Hepatocyte (in vitro differentiated cells): ENCODE data around the gene ARHGDIB.
A peak's percentile ranks its signal among the peaks of the same experiment; 100 is the strongest.

Experiments used
- EZH2 ChIP-seq: fragments of 200-600 bp; sonication (generic); IDR thresholded peaks from 2 replicates; pipeline ENCODE4 v1.6.1; 2016; ENCODE audit warnings: antibody characterized with exemption, mild to moderate bottlenecking, borderline replicate concordance
- EZH2phosphoT487 ChIP-seq: fragments of 200-600 bp; sonication (generic); IDR thresholded peaks from one replicate; pipeline ENCODE4 v1.6.1; 2018; ENCODE audit warnings: antibody characterized with exemption, mild to moderate bottlenecking, low read depth, moderate library complexity; ENCODE audit not compliant: unreplicated experiment, severe bottlenecking
- TF ChIP-seq, protein P1 (sequence below): fragments of 200-600 bp; sonication (generic); IDR thresholded peaks from 2 replicates; pipeline ENCODE4 v1.5.1; 2016; ENCODE audit warnings: antibody characterized with exemption, mild to moderate bottlenecking; ENCODE audit not compliant: poor library complexity

DNA sequence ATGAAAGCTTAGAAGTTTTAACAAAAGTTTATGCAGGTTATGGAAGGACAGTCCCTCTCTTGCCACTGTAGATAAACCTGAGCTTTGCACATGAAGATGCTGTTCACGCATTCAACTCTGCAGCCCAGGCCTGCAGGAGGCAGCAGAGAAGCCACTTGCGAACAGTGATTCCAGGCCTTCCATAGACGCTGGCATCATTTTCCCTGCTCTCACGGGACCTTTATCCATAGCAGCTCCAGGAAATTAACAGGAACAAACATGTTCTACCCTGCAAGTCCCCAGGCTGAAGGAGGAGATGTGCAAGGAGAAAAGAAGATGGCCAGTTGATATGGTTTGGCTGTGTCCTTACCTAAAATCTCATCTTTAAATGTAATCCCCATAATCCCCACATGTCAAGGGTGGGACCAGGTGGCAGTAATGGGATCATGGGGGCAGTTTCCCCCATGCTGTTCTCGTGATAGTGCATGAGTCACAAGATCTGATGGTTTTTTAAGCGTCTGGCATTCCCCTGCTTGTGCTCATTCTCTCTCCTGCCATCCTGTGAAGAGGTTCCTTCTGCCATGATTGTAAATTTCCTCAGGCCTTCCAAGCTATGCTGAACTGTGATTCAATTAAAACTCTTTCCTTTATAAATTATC, 25.1 kb downstream of the ARHGDIB start:
- TF ChIP-seq, protein P1, sequence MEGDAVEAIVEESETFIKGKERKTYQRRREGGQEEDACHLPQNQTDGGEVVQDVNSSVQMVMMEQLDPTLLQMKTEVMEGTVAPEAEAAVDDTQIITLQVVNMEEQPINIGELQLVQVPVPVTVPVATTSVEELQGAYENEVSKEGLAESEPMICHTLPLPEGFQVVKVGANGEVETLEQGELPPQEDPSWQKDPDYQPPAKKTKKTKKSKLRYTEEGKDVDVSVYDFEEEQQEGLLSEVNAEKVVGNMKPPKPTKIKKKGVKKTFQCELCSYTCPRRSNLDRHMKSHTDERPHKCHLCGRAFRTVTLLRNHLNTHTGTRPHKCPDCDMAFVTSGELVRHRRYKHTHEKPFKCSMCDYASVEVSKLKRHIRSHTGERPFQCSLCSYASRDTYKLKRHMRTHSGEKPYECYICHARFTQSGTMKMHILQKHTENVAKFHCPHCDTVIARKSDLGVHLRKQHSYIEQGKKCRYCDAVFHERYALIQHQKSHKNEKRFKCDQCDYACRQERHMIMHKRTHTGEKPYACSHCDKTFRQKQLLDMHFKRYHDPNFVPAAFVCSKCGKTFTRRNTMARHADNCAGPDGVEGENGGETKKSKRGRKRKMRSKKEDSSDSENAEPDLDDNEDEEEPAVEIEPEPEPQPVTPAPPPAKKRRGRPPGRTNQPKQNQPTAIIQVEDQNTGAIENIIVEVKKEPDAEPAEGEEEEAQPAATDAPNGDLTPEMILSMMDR, result peak; percentile 20
- no peak for TF ChIP-seq EZH2
- TF ChIP-seq EZH2phosphoT487, result no peak
